GM23248 (cell line): ENCODE results near the gene TAPBP.

Source experiments
- EZH2 ChIP-seq: fragments of 200-600 bp; sonication (generic); IDR thresholded peaks from 2 replicates; pipeline ENCODE4 v1.6.1; 2018; ENCODE audit warnings: antibody characterized with exemption, mild to moderate bottlenecking; ENCODE audit not compliant: insufficient read depth, poor library complexity, severe bottlenecking
- EZH2phosphoT487 ChIP-seq: fragments of 200-600 bp; sonication (generic); IDR thresholded peaks from 2 replicates; pipeline ENCODE4 v1.6.1; 2018; ENCODE audit warnings: antibody characterized with exemption, moderate library complexity, mild to moderate bottlenecking, low read depth; ENCODE audit not compliant: insufficient read depth

- TF ChIP-seq EZH2 (no peak), EZH2phosphoT487 (no peak)
These were observed 4.7 kb upstream of the TAPBP start for GRCh38 chr6:33318426-33319073.
